Epithelial cell of proximal tubule (primary cell): ENCODE results near the gene NUAK1. TPM values are rescaled to one million over a fixed set of nuclear protein-coding genes. Genes with fewer than 3 reads are reported as not detected.

Experiments
- DNase-seq: peaks from one replicate; pipeline ENCODE4 v3.0.0-alpha.2; 2011; ENCODE audit warnings: low read depth
- H3K4me3 ChIP-seq: 2 replicates; pipeline ENCODE4 v1.5.1; 2011; ENCODE audit warnings: low read depth, mild to moderate bottlenecking, low read length
- total RNA-seq: library from RNA; depleted of rRNA; stranded (reverse); fragments of >200 nt; gene quantifications from 2 replicates; pipeline ENCODE4 v1.2.3, GENCODE V29; 2015
- TF ChIP-seq, protein P1 (sequence below): conservative IDR thresholded peaks from 2 replicates; pipeline ENCODE4 v1.5.1; 2012; ENCODE audit warnings: low read depth, mild to moderate bottlenecking, low read length

Gene NUAK1
- total RNA-seq, 1 donor from 2014 or later, result 34.5 TPM

- TF ChIP-seq, protein P1, sequence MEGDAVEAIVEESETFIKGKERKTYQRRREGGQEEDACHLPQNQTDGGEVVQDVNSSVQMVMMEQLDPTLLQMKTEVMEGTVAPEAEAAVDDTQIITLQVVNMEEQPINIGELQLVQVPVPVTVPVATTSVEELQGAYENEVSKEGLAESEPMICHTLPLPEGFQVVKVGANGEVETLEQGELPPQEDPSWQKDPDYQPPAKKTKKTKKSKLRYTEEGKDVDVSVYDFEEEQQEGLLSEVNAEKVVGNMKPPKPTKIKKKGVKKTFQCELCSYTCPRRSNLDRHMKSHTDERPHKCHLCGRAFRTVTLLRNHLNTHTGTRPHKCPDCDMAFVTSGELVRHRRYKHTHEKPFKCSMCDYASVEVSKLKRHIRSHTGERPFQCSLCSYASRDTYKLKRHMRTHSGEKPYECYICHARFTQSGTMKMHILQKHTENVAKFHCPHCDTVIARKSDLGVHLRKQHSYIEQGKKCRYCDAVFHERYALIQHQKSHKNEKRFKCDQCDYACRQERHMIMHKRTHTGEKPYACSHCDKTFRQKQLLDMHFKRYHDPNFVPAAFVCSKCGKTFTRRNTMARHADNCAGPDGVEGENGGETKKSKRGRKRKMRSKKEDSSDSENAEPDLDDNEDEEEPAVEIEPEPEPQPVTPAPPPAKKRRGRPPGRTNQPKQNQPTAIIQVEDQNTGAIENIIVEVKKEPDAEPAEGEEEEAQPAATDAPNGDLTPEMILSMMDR, result no peak
- DNase-seq, result no peak
Observed at GRCh38 chr12:106123551-106124081, 15.1 kb downstream of the NUAK1 start.

DNA sequence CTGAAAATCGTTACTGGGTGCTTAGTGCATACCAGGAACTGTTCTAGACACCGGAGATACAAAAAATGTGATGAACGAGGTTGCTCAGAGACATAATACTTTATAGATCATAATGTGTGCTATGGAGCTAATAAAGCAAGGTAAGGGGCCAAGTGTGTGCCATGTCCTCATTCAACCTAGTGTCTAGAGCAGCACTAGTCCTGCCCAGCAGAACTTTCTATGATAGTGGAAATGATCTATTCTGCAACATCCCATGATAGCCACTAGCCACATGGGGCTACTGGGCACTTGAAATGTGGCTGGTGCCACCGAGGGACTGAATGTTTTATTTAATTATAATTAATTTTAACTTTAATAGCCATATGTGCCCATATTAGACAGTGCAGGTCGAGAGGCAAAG is 15.6 kb downstream of the NUAK1 start:
- TF ChIP-seq, protein P1, result no peak
- H3K4me3 ChIP-seq, result no peak overlapping the region
- DNase-seq, result no peak

More at GRCh38 chr12:106123551-106124081, 15.1 kb downstream of the NUAK1 start:
- no peak overlapping the region for H3K4me3 ChIP-seq

DNA sequence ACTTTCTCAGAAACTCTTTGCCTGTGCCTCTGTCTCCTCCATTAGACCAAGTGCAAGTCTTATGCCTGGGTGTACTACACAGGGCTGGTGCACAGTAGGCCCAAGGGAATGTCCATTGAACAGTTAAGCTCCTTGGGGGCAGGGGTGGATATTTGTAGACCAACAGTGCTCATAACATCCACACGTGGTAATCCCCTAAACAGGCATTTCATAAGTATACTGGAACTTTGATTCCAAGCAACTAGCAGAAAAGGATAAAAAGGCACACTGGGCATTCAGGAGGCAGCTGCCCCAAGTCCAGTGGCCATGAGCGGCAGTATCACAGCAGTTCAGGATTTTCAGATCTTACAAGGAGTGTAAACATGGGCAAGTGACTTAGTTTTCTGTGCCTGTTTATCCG is 16.8 kb downstream of the NUAK1 start:
- no peak overlapping the region for H3K4me3 ChIP-seq
- DNase-seq, result no peak
- TF ChIP-seq, protein P1, result no peak

DNA sequence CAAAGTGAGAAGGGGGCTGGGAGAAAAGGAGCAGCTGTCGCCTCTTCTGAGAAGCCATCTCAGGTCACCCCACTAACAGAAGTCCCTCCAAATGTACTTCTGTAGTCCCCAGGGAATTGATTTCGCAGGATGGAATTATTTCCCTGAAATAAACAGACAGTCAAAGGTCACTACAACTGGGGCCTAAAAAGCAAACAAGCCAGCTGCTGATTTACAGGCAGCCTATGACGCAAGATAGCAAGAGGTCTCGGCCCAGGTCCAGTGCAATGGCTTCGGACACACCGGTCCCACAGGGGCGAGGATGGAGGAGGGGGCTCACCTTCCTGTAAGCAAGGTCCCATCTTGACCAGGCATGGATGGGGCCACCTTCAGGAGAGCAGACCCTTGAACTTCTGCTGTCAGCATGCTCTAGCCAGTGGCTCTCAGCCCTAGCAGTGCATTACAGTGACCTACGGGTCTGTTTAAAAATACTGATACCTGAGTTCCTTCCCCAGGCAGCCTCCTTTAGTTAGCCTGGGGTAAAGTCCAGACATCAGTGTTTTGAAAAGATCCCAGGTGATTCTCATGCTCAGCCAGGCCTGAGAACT is 18.1 kb downstream of the NUAK1 start:
- TF ChIP-seq, protein P1, result no peak
- no peak for DNase-seq
- H3K4me3 ChIP-seq, result no peak overlapping the region

- no peak overlapping the region for H3K4me3 ChIP-seq
- TF ChIP-seq, protein P1, result no peak
- no peak for DNase-seq
Observed at GRCh38 chr12:106119301-106119700, 19.5 kb downstream of the NUAK1 start.

DNA sequence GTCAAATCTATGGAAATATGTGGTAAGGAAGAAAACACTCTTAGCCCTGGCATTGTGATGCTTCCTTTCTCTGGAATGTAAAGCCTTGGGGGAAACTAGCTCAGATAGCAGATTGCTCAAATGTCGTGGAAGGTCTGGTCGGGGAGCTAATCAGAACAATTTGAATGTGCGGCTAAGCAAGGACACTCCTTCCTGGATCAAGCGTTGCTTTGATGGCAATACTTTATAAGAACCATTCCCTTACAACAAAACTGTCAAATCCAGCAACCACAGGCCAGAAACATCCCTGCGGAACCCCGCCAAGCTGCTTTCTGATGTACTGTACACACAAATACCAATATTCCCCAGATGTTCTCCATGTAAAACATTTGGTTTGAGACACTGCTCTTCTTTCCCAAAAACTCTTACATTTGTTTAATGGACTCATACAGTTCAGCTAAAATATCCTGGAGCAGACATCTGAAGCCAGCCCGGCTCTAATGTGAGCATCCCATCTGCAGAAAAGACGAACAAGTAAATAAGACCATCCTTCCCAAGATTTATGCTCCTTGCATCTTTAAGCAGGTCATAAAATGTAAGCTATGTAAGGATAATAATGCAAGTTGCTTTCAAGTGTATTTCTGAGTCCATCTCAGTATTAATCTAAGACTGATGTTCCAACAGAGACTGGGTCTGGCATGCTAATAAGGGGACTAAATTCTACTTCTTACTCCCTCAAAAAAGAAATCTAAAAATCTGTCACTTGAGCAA is 20.2 kb downstream of the NUAK1 start:
- TF ChIP-seq, protein P1, result no peak
- H3K4me3 ChIP-seq, result no peak overlapping the region
- DNase-seq, result no peak
